Activated naive CD4-positive, alpha-beta T cell treated with anti-CD3 and anti-CD28 coated beads for 36 hours (primary cell): ENCODE results near the gene FBXL17. TPM values are rescaled to one million over a fixed set of nuclear protein-coding genes. Genes with fewer than 3 reads are reported as not detected.

Source experiments
- CTCF ChIA-PET: fragments of 350-600 bp; sonication (Branson Sonifier 250); formaldehyde crosslinking; loops from one replicate; lab custom pipeline; 2021; ENCODE audit warnings: antibody characterized with exemption; lab: Charles Lee
- DNase-seq: peaks from one replicate; pipeline ENCODE4 v3.0.0-alpha.2; 2020
- H3K27ac Mint-ChIP-seq: one replicate; pipeline ENCODE4 v1.8.0; 2021; ENCODE audit warnings: mild to moderate bottlenecking, mixed read lengths
- H3K27me3 Mint-ChIP-seq: one replicate; pipeline ENCODE4 v1.8.0; 2021; ENCODE audit warnings: low read depth, mixed read lengths
- H3K36me3 Mint-ChIP-seq: one replicate; pipeline ENCODE4 v1.8.0; 2021; ENCODE audit warnings: low read depth, mixed read lengths
- H3K4me1 Mint-ChIP-seq: one replicate; pipeline ENCODE4 v1.8.0; 2021; ENCODE audit warnings: low read depth, mixed read lengths
- H3K4me3 Mint-ChIP-seq: one replicate; pipeline ENCODE4 v1.8.0; 2021; ENCODE audit warnings: mild to moderate bottlenecking, moderate library complexity, mixed read lengths
- H3K9me3 Mint-ChIP-seq: one replicate; pipeline ENCODE4 v1.8.0; 2021; ENCODE audit warnings: mixed read lengths
- intact Hi-C: fragments of 100-400 bp; cut with micrococcal nuclease; formaldehyde crosslinking; loops from one replicate; pipeline ENCODE4 v1.15.1; 2023
- total RNA-seq, 2 experiments: library from RNA; stranded (reverse); gene quantifications; one replicate each; pipeline ENCODE4 v1.2.3, GENCODE V29; 2021

FBXL17 gene
- total RNA-seq, 2 experiments from 2014 or later, result 3.5 to 4.3 TPM

DNA sequence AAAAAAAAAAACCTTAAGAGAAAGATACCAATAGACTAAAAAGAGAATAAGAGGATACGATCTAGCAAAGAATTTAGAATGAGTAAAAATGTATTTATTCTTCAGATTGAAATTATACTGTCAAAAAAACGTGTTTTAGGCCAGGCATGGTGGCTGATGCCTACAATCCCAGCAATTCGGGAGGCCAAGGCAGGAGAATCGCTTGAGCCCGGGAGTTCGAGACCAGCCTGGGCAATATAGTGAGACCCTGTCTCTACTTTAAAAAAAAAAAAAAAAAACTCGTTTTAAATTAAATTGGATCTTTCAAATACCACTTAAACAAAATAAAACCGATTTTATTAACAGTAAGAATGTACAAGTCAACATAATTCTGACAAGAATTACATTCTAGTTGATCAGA lies 41.8 kb downstream of the FBXL17 start:
- Mint-ChIP-seq H3K36me3 (peaks cover 2% of the 10 kb centered on the region), H3K9me3 (no peaks in the 10 kb centered on the region), H3K27me3 (no peaks in the 10 kb centered on the region), H3K4me1 (no peaks in the 10 kb centered on the region), H3K27ac (no peak overlapping the region), H3K4me3 (no peak overlapping the region)
- intact Hi-C loops, result loop anchor here (10.0 kb wide), 1 partner anchor 765 kb away; no protein-coding TSS in a partner anchor
- no peak for DNase-seq
- CTCF ChIA-PET, result interaction anchor here (0.6 to 0.8 kb wide), 2 partner anchors 10 to 80 kb away, joined by 3 read pairs; no protein-coding TSS in a partner anchor

GRCh38 chr5:108339220-108339619 lies 42.7 kb downstream of the FBXL17 start:
- H3K27ac Mint-ChIP-seq, result no peak overlapping the region
- DNase-seq, result no peak
- no peak overlapping the region for H3K4me3 Mint-ChIP-seq
- no peaks in the 10 kb centered on the region for H3K9me3 Mint-ChIP-seq
- intact Hi-C loops, result no loop called here
- H3K4me1 Mint-ChIP-seq, result peaks cover under 1% of the 10 kb centered on the region
- CTCF ChIA-PET, result interaction anchor here (0.6 kb wide), 1 partner anchor 9 kb away, joined by 3 read pairs; no protein-coding TSS in a partner anchor
- no peaks in the 10 kb centered on the region for H3K27me3 Mint-ChIP-seq
- peaks cover 3% of the 10 kb centered on the region for H3K36me3 Mint-ChIP-seq

DNA sequence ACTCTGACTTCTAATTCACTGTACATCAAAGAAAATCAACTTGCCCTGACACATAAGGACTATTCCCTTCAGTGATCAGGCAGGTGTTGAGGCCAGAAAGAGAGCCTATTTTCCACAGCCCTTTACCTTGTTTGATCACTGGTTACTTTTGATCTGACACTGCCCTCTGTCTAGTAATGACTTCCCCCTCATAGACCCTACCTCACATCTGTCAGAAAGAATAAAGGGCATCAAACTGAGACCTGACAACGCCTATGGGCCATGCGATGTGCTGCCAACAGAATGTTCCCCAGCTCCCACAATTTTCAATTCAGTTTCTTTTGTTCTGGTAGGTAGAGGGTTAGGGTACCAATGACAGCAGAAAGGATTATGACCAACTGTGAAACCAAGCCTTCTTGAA lies 47.7 kb downstream of the FBXL17 start:
- Mint-ChIP-seq H3K9me3 (no peaks in the 10 kb centered on the region), H3K4me3 (no peak overlapping the region), H3K27ac (no peak overlapping the region), H3K4me1 (peaks cover 3% of the 10 kb centered on the region), H3K27me3 (no peaks in the 10 kb centered on the region), H3K36me3 (peaks cover 5% of the 10 kb centered on the region)
- CTCF ChIA-PET, result interaction anchor here (0.7 kb wide), 1 partner anchor 24 kb away, joined by 3 read pairs; no protein-coding TSS in a partner anchor
- DNase-seq, result no peak
- intact Hi-C loops, result no loop called here

DNA sequence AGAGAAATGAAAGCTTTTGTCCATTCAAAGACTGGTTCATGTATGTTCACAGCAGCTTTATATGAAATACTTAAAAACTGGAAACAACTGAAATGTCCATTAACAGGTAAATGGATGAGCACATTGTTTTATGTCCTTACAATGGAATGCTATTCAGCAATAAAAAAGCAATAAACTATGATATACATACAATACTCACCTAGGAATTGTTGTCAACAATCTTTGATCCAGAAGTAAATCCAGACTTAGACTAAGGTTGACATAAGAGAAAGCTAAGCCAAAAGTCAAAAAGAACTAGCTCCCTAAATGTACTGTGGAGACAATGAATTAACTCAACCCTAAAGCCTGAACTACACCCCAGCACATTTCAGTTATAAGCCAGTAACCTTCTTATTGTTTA lies 54.9 kb downstream of the FBXL17 start:
- H3K36me3 Mint-ChIP-seq, result peaks cover 19% of the 10 kb centered on the region
- H3K27me3 Mint-ChIP-seq, result no peaks in the 10 kb centered on the region
- no peaks in the 10 kb centered on the region for H3K4me1 Mint-ChIP-seq
- no peak overlapping the region for H3K4me3 Mint-ChIP-seq
- no peak overlapping the region for H3K27ac Mint-ChIP-seq
- CTCF ChIA-PET, result no interaction called here
- DNase-seq, result no peak
- no peaks in the 10 kb centered on the region for H3K9me3 Mint-ChIP-seq
- intact Hi-C loops, result no loop called here

DNA sequence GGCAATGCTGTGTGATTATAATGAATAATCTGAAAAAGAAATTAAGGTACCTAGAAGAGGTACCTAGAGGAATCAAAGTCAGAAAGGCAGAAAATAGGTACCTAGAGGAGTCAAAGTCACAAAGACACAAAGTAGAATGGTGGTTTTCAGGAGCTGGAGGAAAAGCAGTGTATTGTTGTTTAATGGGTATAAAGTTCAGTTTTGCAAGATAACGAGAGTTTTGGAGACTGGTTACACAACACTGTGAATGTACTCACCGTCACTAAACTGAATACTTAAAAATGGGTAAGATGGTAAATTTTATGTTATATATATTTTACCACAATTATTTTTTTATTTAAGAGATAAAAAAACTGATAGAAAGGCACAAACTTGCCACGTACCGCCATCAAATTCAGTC lies 57.0 kb downstream of the FBXL17 start:
- CTCF ChIA-PET, result interaction anchor here (1.4 kb wide), 1 partner anchor 20 kb away, joined by 4 read pairs; no protein-coding TSS in a partner anchor
- no peaks in the 10 kb centered on the region for H3K9me3 Mint-ChIP-seq
- no peaks in the 10 kb centered on the region for H3K4me1 Mint-ChIP-seq
- no peak overlapping the region for H3K27ac Mint-ChIP-seq
- H3K27me3 Mint-ChIP-seq, result no peaks in the 10 kb centered on the region
- no peak for DNase-seq
- intact Hi-C loops, result no loop called here
- H3K36me3 Mint-ChIP-seq, result peaks cover 19% of the 10 kb centered on the region
- H3K4me3 Mint-ChIP-seq, result no peak overlapping the region

DNA sequence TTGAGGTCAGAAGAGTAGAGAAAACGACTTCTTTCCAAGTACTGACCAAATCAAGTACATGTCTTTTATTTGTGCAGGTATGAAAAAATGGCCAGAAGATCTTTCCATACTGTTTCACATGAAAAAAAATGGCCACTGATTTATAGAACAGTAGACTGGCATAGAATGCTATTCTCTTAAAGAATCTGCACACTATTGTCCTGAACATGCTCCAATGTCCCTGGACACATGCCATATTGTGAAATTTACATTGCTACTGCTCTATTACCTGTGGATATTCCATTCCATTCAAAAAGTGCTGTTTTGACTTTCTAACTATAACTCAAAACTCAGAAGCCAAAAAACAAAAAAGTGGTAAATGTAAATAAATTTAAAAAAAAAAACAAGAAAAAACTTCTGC lies 60.6 kb downstream of the FBXL17 start:
- CTCF ChIA-PET, result interaction anchor here (2.7 kb wide), 1 partner anchor 61 kb away, joined by 9 read pairs; no protein-coding TSS in a partner anchor
- H3K36me3 Mint-ChIP-seq, result peaks cover 12% of the 10 kb centered on the region
- H3K4me3 Mint-ChIP-seq, result no peak overlapping the region
- H3K4me1 Mint-ChIP-seq, result no peaks in the 10 kb centered on the region
- intact Hi-C loops, result no loop called here
- H3K27me3 Mint-ChIP-seq, result no peaks in the 10 kb centered on the region
- no peak overlapping the region for H3K27ac Mint-ChIP-seq
- no peaks in the 10 kb centered on the region for H3K9me3 Mint-ChIP-seq
- no peak for DNase-seq

DNA sequence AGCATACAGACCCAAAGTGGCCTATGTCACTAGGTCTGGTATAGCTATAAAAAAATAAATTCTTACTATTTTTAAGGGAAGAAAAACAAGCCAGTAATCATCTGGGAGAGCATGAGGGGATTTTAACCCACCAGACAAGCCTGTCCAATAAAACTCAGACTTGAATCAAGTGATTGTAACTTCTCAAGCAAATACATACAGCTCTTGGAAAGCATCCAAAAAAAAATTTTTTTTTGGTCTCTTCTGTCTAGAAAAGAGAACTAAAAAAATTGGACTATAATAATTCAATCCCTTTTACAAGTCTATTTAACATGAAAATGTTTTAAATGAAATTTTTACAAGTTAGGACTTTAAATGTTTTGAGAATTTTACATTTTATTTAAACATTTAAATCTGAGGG lies 61.7 kb downstream of the FBXL17 start:
- intact Hi-C loops, result no loop called here
- CTCF ChIA-PET, result no interaction called here
- Mint-ChIP-seq H3K27me3 (no peaks in the 10 kb centered on the region), H3K4me1 (no peaks in the 10 kb centered on the region), H3K9me3 (no peaks in the 10 kb centered on the region), H3K4me3 (no peak overlapping the region), H3K36me3 (peaks cover 5% of the 10 kb centered on the region), H3K27ac (no peak overlapping the region)
- DNase-seq, result no peak

GRCh38 chr5:108315829-108316228 lies 66.1 kb downstream of the FBXL17 start:
- DNase-seq, result no peak
- no peaks in the 10 kb centered on the region for H3K27me3 Mint-ChIP-seq
- H3K27ac Mint-ChIP-seq, result no peak overlapping the region
- peaks cover 2% of the 10 kb centered on the region for H3K36me3 Mint-ChIP-seq
- H3K4me1 Mint-ChIP-seq, result peaks cover 2% of the 10 kb centered on the region
- intact Hi-C loops, result no loop called here
- CTCF ChIA-PET, result no interaction called here
- H3K4me3 Mint-ChIP-seq, result no peak overlapping the region
- no peaks in the 10 kb centered on the region for H3K9me3 Mint-ChIP-seq

GRCh38 chr5:108312258-108312657 lies 69.6 kb downstream of the FBXL17 start:
- peaks cover 2% of the 10 kb centered on the region for H3K4me1 Mint-ChIP-seq
- no peaks in the 10 kb centered on the region for H3K27me3 Mint-ChIP-seq
- DNase-seq, result no peak
- H3K36me3 Mint-ChIP-seq, result peaks cover 5% of the 10 kb centered on the region
- no peak overlapping the region for H3K4me3 Mint-ChIP-seq
- no peak overlapping the region for H3K27ac Mint-ChIP-seq
- intact Hi-C loops, result no loop called here
- no peaks in the 10 kb centered on the region for H3K9me3 Mint-ChIP-seq
- CTCF ChIA-PET, result no interaction called here

GRCh38 chr5:108311682-108312081 lies 70.2 kb downstream of the FBXL17 start:
- Mint-ChIP-seq H3K9me3 (no peaks in the 10 kb centered on the region), H3K36me3 (peaks cover 5% of the 10 kb centered on the region), H3K27me3 (no peaks in the 10 kb centered on the region), H3K4me1 (peaks cover 2% of the 10 kb centered on the region), H3K27ac (no peak overlapping the region), H3K4me3 (no peak overlapping the region)
- intact Hi-C loops, result no loop called here
- DNase-seq, result peak; percentile 8
- CTCF ChIA-PET, result interaction anchor here (0.9 to 1.4 kb wide), 2 partner anchors 16 to 51 kb away, joined by 3 to 6 read pairs; no protein-coding TSS in a partner anchor

- Mint-ChIP-seq H3K36me3 (no peaks in the 10 kb centered on the region), H3K4me3 (no peak overlapping the region)
Measured at GRCh38 chr5:108303611-108304010, 78.3 kb downstream of the FBXL17 start.

DNA sequence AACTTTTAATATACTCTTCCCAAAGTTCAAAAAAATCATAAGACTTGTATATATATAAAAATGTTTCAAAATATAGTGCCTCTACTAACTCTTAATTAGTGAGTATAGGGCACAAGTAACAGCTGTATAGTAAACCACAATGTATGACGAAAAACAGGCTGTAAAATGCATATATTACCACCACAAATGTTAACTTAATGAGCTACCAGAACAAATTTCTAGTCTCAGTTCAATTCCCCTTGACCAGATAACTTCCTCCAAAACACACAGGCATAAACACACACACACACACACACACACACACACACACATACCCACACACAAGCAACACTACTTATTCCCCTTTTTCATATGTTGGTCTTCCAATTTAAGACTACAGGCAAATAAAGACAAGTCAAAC lies 78.8 kb downstream of the FBXL17 start:
- Mint-ChIP-seq H3K27me3 (no peaks in the 10 kb centered on the region), H3K4me3 (no peak overlapping the region), H3K27ac (no peak overlapping the region), H3K36me3 (no peaks in the 10 kb centered on the region), H3K4me1 (no peaks in the 10 kb centered on the region), H3K9me3 (no peaks in the 10 kb centered on the region)
- CTCF ChIA-PET, result no interaction called here
- intact Hi-C loops, result no loop called here
- DNase-seq, result no peak

More at GRCh38 chr5:108303611-108304010, 78.3 kb downstream of the FBXL17 start:
- DNase-seq, result no peak
- H3K4me1 Mint-ChIP-seq, result no peaks in the 10 kb centered on the region
- H3K27ac Mint-ChIP-seq, result no peak overlapping the region
- intact Hi-C loops, result loop anchor here (2.0 kb wide), 1 partner anchor 21 kb away; no protein-coding TSS in a partner anchor
- CTCF ChIA-PET, result no interaction called here
- H3K27me3 Mint-ChIP-seq, result no peaks in the 10 kb centered on the region
- no peaks in the 10 kb centered on the region for H3K9me3 Mint-ChIP-seq

DNA sequence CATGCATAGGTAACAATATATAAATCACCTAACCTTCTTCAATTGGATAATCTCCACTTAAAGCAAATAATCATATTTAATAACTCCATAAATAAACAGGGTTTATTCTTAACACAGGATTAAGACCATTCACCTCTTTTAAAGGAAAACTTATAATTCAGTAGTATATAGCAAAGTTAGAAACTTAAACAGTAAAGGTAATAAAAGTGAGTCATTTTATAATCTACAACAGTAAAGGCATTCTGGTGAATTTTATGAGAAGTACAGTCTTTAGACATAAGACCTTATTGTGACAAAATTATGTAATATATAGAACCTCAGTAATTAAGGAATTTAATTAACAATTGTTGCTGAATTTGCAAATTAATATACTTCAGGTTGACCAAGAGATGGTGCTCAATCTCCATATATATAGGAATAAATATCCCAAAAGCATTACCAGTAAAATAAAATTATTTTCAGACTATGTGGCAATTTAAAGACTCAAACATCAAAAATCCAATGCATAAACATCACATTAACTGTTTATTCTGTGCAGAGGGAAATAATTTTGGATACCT lies 84.8 kb downstream of the FBXL17 start:
- Mint-ChIP-seq H3K9me3 (no peaks in the 10 kb centered on the region), H3K27ac (no peak overlapping the region), H3K4me3 (no peak overlapping the region), H3K4me1 (peaks cover 6% of the 10 kb centered on the region), H3K36me3 (no peaks in the 10 kb centered on the region), H3K27me3 (no peaks in the 10 kb centered on the region)
- intact Hi-C loops, result no loop called here
- CTCF ChIA-PET, result no interaction called here
- no peak for DNase-seq
